Hepatocyte (in vitro differentiated cells): Measurements from ENCODE around the gene COX6B2. TPM values are rescaled to one million over a fixed set of nuclear protein-coding genes. Genes with fewer than 3 reads are reported as not detected.

Source experiments
- DNase-seq: peaks from one replicate; pipeline ENCODE4 v3.0.0-alpha.2; 2016; ENCODE audit warnings: low spot score
- H2AFZ ChIP-seq: fragments of 200-600 bp; sonication (generic); 2 replicates; pipeline ENCODE4 v1.6.0; 2016; ENCODE audit warnings: antibody characterized with exemption, mild to moderate bottlenecking
- H3K27ac ChIP-seq: fragments of 200-600 bp; sonication (generic); 2 replicates; pipeline ENCODE4 v1.5.1; 2016; ENCODE audit warnings: mild to moderate bottlenecking
- H3K27me3 ChIP-seq: fragments of 200-600 bp; sonication (generic); 2 replicates; pipeline ENCODE4 v1.6.1; 2016
- H3K36me3 ChIP-seq: fragments of 200-600 bp; sonication (generic); replicated peaks from 2 replicates; pipeline ENCODE4 v1.5.1; 2016; ENCODE audit warnings: low read depth; ENCODE audit not compliant: insufficient read depth
- H3K4me1 ChIP-seq: fragments of 200-600 bp; sonication (generic); 2 replicates; pipeline ENCODE4 v1.5.1; 2016; ENCODE audit warnings: mild to moderate bottlenecking, moderate library complexity; ENCODE audit not compliant: insufficient read depth
- H3K4me2 ChIP-seq: fragments of 200-600 bp; sonication (generic); 2 replicates; pipeline ENCODE4 v1.6.0; 2016
- H3K4me3 ChIP-seq: fragments of 200-600 bp; sonication (generic); 2 replicates; pipeline ENCODE4 v1.5.1; 2016; ENCODE audit warnings: mild to moderate bottlenecking
- H3K79me2 ChIP-seq: fragments of 200-600 bp; sonication (generic); 2 replicates; pipeline ENCODE4 v1.6.0; 2017; ENCODE audit warnings: mild to moderate bottlenecking
- H3K9me2 ChIP-seq: fragments of 200-600 bp; sonication (generic); replicated peaks from 2 replicates; pipeline ENCODE4 v1.6.0; 2017; ENCODE audit warnings: mild to moderate bottlenecking; ENCODE audit not compliant: insufficient read depth
- H3K9me3 ChIP-seq: fragments of 200-600 bp; sonication (generic); 2 replicates; pipeline ENCODE4 v1.5.1; 2016; ENCODE audit warnings: low read depth, mild to moderate bottlenecking
- H4K20me1 ChIP-seq: fragments of 200-600 bp; sonication (generic); 2 replicates; pipeline ENCODE4 v1.6.0; 2016; ENCODE audit warnings: mild to moderate bottlenecking; ENCODE audit not compliant: insufficient read depth, poor library complexity, severe bottlenecking
- EZH2 ChIP-seq: fragments of 200-600 bp; sonication (generic); IDR thresholded peaks from 2 replicates; pipeline ENCODE4 v1.6.1; 2016; ENCODE audit warnings: antibody characterized with exemption, mild to moderate bottlenecking, borderline replicate concordance
- EZH2phosphoT487 ChIP-seq: fragments of 200-600 bp; sonication (generic); IDR thresholded peaks from one replicate; pipeline ENCODE4 v1.6.1; 2018; ENCODE audit warnings: antibody characterized with exemption, mild to moderate bottlenecking, low read depth, moderate library complexity; ENCODE audit not compliant: unreplicated experiment, severe bottlenecking
- WGBS: methylation state at CpG from one replicate; pipeline ENCODE4 v1.1.6; 2016; ENCODE audit warnings: low lambda C conversion rate; ENCODE audit errors: missing lambda C conversion rate; 5-methylcytosine and 5-hydroxymethylcytosine counted together
- polyA plus RNA-seq: library from polyadenylated mRNA; unstranded; fragments of >200 nt; fragmentation: Nextera tagmentation; extraction: Ambion mirVana; gene quantifications from 2 replicates; pipeline ENCODE4 v1.2.1, GENCODE V29; 2016
- total RNA-seq: library from RNA; depleted of rRNA; stranded (reverse); fragments of >200 nt; gene quantifications from 2 replicates; pipeline ENCODE4 v1.2.3, GENCODE V29; 2014
- TF ChIP-seq, protein P1 (sequence below): fragments of 200-600 bp; sonication (generic); IDR thresholded peaks from 2 replicates; pipeline ENCODE4 v1.5.1; 2016; ENCODE audit warnings: antibody characterized with exemption, mild to moderate bottlenecking; ENCODE audit not compliant: poor library complexity

Gene COX6B2
- total and polyA plus RNA-seq, 2 experiments from 2014 or later: 0.50 to 4.5 TPM

DNA sequence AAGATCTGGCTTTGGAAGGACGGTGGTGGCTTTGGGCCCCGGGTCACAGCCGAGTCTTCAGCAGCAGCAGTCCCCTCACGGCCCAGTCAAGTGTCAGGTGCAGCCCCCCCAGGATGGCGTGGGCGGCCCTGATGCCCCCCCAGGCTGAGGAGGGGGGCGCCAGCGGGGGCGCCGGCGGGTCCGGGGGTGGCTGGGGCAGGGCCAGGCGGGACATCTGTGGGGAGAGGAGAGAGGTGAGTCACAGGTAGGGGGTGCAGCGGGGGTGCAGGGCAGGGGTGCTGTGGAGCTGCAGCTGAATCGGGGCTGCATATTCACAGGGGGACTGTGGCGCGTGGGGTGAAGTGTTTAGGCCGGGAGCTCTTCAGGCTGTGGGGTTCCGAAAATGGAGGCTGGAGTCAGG is 11.4 kb upstream of the COX6B2 start:
- no peak for DNase-seq
- H3K9me2 ChIP-seq: no peaks in the 10 kb centered on the region
- TF ChIP-seq EZH2 (no peak), EZH2phosphoT487 (no peak)
- TF ChIP-seq, protein P1, sequence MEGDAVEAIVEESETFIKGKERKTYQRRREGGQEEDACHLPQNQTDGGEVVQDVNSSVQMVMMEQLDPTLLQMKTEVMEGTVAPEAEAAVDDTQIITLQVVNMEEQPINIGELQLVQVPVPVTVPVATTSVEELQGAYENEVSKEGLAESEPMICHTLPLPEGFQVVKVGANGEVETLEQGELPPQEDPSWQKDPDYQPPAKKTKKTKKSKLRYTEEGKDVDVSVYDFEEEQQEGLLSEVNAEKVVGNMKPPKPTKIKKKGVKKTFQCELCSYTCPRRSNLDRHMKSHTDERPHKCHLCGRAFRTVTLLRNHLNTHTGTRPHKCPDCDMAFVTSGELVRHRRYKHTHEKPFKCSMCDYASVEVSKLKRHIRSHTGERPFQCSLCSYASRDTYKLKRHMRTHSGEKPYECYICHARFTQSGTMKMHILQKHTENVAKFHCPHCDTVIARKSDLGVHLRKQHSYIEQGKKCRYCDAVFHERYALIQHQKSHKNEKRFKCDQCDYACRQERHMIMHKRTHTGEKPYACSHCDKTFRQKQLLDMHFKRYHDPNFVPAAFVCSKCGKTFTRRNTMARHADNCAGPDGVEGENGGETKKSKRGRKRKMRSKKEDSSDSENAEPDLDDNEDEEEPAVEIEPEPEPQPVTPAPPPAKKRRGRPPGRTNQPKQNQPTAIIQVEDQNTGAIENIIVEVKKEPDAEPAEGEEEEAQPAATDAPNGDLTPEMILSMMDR: no peak
- H3K27ac ChIP-seq: no peak overlapping the region
- H4K20me1 ChIP-seq: no peaks in the 10 kb centered on the region
- H3K4me2 ChIP-seq: no peak overlapping the region
- no peaks in the 10 kb centered on the region for H3K36me3 ChIP-seq
- H3K27me3 ChIP-seq: peaks cover 24% of the 10 kb centered on the region
- H2AFZ ChIP-seq: no peak overlapping the region
- 81% methylated on average over 4 of the region's 19 CpGs for WGBS
- H3K79me2 ChIP-seq: no peaks in the 10 kb centered on the region
- H3K9me3 ChIP-seq: no peaks in the 10 kb centered on the region
- H3K4me3 ChIP-seq: no peak overlapping the region
- peaks cover 12% of the 10 kb centered on the region for H3K4me1 ChIP-seq

DNA sequence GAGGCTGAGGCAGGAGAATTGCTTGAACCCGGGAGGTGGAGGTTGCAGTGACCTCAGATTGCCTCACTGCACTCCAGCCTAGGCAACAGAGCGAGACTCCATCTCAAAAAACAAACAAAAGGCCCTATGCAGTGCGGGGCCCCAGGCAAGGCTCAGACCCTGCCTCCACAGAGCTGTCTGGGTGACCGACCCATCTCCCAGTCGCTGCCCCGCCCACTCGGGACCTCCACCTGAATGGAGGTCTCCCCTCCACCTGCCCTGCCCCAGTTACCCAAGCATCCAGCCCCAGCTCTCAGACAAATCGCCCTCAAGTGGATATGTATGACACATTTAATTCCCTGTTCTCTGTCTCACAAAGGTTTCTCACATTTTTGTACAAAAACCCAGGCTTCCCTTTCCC is 10.7 kb upstream of the COX6B2 start:
- Histone ChIP-seq H3K27me3 (peaks cover 19% of the 10 kb centered on the region), H3K9me2 (no peaks in the 10 kb centered on the region), H3K79me2 (no peaks in the 10 kb centered on the region), H3K4me3 (no peak overlapping the region), H3K27ac (no peak overlapping the region), H3K36me3 (no peaks in the 10 kb centered on the region), H2AFZ (no peak overlapping the region), H4K20me1 (no peaks in the 10 kb centered on the region), H3K4me1 (peaks cover 11% of the 10 kb centered on the region), H3K9me3 (no peaks in the 10 kb centered on the region), H3K4me2 (no peak overlapping the region)
- TF ChIP-seq EZH2 (no peak), EZH2phosphoT487 (no peak)
- TF ChIP-seq, protein P1: no peak
- DNase-seq: no peak
- 84% methylated on average over 8 of the region's 8 CpGs for WGBS

DNA sequence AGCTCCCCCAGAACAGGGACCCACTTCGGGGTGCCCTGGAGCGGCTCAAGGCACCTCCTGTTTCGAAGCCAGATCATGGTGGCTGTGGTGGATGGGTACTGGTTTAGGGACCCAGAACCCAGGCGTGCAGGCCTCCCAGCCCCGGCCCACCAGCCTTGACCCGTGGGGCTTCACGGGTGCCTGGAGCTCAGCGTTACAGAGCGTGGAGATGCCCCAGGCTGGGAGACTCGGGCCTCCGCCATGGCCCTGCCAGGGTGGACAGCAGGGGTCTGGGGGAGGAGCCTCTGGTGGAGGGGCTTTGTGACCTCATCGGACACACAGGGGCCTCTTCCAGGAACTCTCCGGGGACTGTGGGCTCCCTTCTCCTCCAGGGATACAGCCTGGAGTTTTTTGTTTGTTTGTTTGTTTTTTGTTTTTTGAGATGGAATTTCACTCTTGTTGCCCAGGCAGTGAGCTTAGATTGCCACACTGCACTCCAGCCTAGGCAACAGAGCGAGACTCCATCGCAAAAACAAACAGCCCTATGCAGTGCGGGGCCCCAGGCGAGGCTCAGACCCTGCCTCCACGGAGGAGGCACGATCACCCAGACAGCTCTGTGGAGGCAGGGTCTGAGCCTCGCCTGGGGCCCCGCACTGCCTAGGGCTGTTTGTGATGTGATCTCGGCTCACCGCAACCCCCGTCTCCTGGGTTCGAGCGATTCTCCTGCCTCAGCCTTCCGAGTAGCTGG is 8.6 kb upstream of the COX6B2 start, which contains the start of gene GARIN5B:
Gene GARIN5B (minus strand): TSS at position 271 of the 727 bp plus-strand sequence. CDS start 194 bp downstream, at position 77.
- H3K27ac ChIP-seq: no peak within 1 kb of the TSS
- H3K27me3 ChIP-seq: peaks cover under 1% of the 10 kb centered on the region
- no peak within 1 kb of the TSS for H2AFZ ChIP-seq
- H4K20me1 ChIP-seq: no peaks in the 10 kb centered on the region
- H3K4me3 ChIP-seq: no peak within 1 kb of the TSS
- H3K4me2 ChIP-seq: no peak within 1 kb of the TSS
- H3K9me3 ChIP-seq: no peaks in the 10 kb centered on the region
- H3K36me3 ChIP-seq: no peaks in the 10 kb centered on the region
- WGBS: 76% methylated on average over 26 of the region's 27 CpGs
- H3K79me2 ChIP-seq: no peaks in the 10 kb centered on the region
- H3K4me1 ChIP-seq: no peaks in the 10 kb centered on the region
- no peak for DNase-seq
- TF ChIP-seq, protein P1: no peak
- TF ChIP-seq EZH2phosphoT487 (no peak), EZH2 (no peak)
- H3K9me2 ChIP-seq: no peaks in the 10 kb centered on the region
